ENCODE data around the gene MISP. TPM values are rescaled to one million over a fixed set of nuclear protein-coding genes. Genes with fewer than 3 reads are reported as not detected.

Gene MISP
- total RNA-seq, 1 donor from 2014 or later = 1.5 TPM

GRCh38 chr19:754530-754929 is 3.6 kb downstream of the MISP start:
- no peak for TF ChIP-seq CTCF (IDR thresholded peaks at IDR 0.05; ENCODE audit: unreplicated experiment)
- DNase-seq (ENCODE audit: low spot score in 2 of 2, unreplicated experiment in 2 of 2) = no peak
- Mint-ChIP-seq H3K27ac (no peak overlapping the region), H3K27me3 (ENCODE audit: low read depth) (no peaks in the 10 kb centered on the region), H3K36me3 (peaks cover under 1% of the 10 kb centered on the region), H3K4me1 (peaks cover 6% of the 10 kb centered on the region), H3K4me3 (no peak overlapping the region), H3K9me3 (peaks cover under 1% of the 10 kb centered on the region)

GRCh38 chr19:755063-755462 is 4.2 kb downstream of the MISP start:
- no peak for TF ChIP-seq CTCF (IDR thresholded peaks at IDR 0.05; ENCODE audit: unreplicated experiment)
- peaks cover 4% of the 10 kb centered on the region for H3K9me3 Mint-ChIP-seq
- no peak overlapping the region for H3K27ac Mint-ChIP-seq
- no peak for DNase-seq (ENCODE audit: low spot score in 2 of 2, unreplicated experiment in 2 of 2)
- H3K36me3 Mint-ChIP-seq = peaks cover 3% of the 10 kb centered on the region
- no peak overlapping the region for H3K4me3 Mint-ChIP-seq
- H3K4me1 Mint-ChIP-seq = peaks cover 6% of the 10 kb centered on the region
- H3K27me3 Mint-ChIP-seq (ENCODE audit: low read depth) = no peaks in the 10 kb centered on the region

- H3K27ac Mint-ChIP-seq = no peak overlapping the region
- no peak overlapping the region for H3K4me3 Mint-ChIP-seq
- TF ChIP-seq CTCF (IDR thresholded peaks at IDR 0.05; ENCODE audit: unreplicated experiment) = no peak
- H3K27me3 Mint-ChIP-seq (ENCODE audit: low read depth) = no peaks in the 10 kb centered on the region
- peaks cover 3% of the 10 kb centered on the region for H3K36me3 Mint-ChIP-seq
- H3K4me1 Mint-ChIP-seq = peaks cover 6% of the 10 kb centered on the region
- DNase-seq (ENCODE audit: low spot score in 2 of 2, unreplicated experiment in 2 of 2) = no peak
- peaks cover 4% of the 10 kb centered on the region for H3K9me3 Mint-ChIP-seq
Observed at GRCh38 chr19:756236-756635, 5.3 kb downstream of the MISP start.

- Mint-ChIP-seq H3K9me3 (peaks cover 4% of the 10 kb centered on the region), H3K27ac (no peak overlapping the region), H3K36me3 (peaks cover 3% of the 10 kb centered on the region), H3K4me1 (peaks cover 6% of the 10 kb centered on the region), H3K4me3 (no peak overlapping the region), H3K27me3 (ENCODE audit: low read depth) (no peaks in the 10 kb centered on the region)
- no peak for DNase-seq (ENCODE audit: low spot score in 2 of 2, unreplicated experiment in 2 of 2)
- TF ChIP-seq CTCF (IDR thresholded peaks at IDR 0.05; ENCODE audit: unreplicated experiment) = no peak
Observed at GRCh38 chr19:756821-757688, 6.1 kb downstream of the MISP start.

- Mint-ChIP-seq H3K4me3 (no peak overlapping the region), H3K4me1 (peaks cover 2% of the 10 kb centered on the region), H3K36me3 (peaks cover 3% of the 10 kb centered on the region), H3K9me3 (peaks cover 4% of the 10 kb centered on the region), H3K27ac (no peak overlapping the region), H3K27me3 (ENCODE audit: low read depth) (no peaks in the 10 kb centered on the region)
- no peak for DNase-seq (ENCODE audit: low spot score in 2 of 2, unreplicated experiment in 2 of 2)
- TF ChIP-seq CTCF (IDR thresholded peaks at IDR 0.05; ENCODE audit: unreplicated experiment) = no peak
Observed at GRCh38 chr19:757811-758668, 7.1 kb downstream of the MISP start.

Data from mesothelial cell of epicardium (in vitro differentiated cells).